ENCODE results near the gene NOX5. TPM values are rescaled to one million over a fixed set of nuclear protein-coding genes. Genes with fewer than 3 reads are reported as not detected.
A peak's percentile ranks its signal among the peaks of the same experiment; 100 is the strongest.

The NOX5 gene
- total RNA-seq, 1 donor from 2014 or later, result not detected

- DNase-seq (ENCODE audit: low spot score, unreplicated experiment), result no peak
- H3K36me3 Mint-ChIP-seq (ENCODE audit: insufficient read depth), result no peaks in the 10 kb centered on the region
- H3K4me1 Mint-ChIP-seq (ENCODE audit: low read depth), result no peaks in the 10 kb centered on the region
- no peaks in the 10 kb centered on the region for H3K9me3 Mint-ChIP-seq (ENCODE audit: low read depth)
- H3K27me3 Mint-ChIP-seq, result peaks cover 36% of the 10 kb centered on the region
- no peak for TF ChIP-seq CTCF (IDR thresholded peaks at IDR 0.05; ENCODE audit: unreplicated experiment)
- no peak overlapping the region for H3K27ac Mint-ChIP-seq
- peak overlapping the region; percentile 45 for H3K4me3 Mint-ChIP-seq (ENCODE audit: low read depth)
Measured at GRCh38 chr15:69032031-69032430, 17.5 kb downstream of the NOX5 start.

- Mint-ChIP-seq H3K36me3 (ENCODE audit: insufficient read depth) (no peaks in the 10 kb centered on the region), H3K27me3 (peaks cover 44% of the 10 kb centered on the region), H3K27ac (no peak overlapping the region), H3K4me1 (ENCODE audit: low read depth) (no peaks in the 10 kb centered on the region), H3K9me3 (ENCODE audit: low read depth) (no peaks in the 10 kb centered on the region), H3K4me3 (ENCODE audit: low read depth) (no peak overlapping the region)
- DNase-seq (ENCODE audit: low spot score, unreplicated experiment), result no peak
- TF ChIP-seq CTCF (IDR thresholded peaks at IDR 0.05; ENCODE audit: unreplicated experiment), result no peak
Measured at GRCh38 chr15:69032703-69033373, 18.3 kb downstream of the NOX5 start.

- TF ChIP-seq CTCF (IDR thresholded peaks at IDR 0.05; ENCODE audit: unreplicated experiment), result no peak
- Mint-ChIP-seq H3K9me3 (ENCODE audit: low read depth) (no peaks in the 10 kb centered on the region), H3K4me1 (ENCODE audit: low read depth) (no peaks in the 10 kb centered on the region), H3K36me3 (ENCODE audit: insufficient read depth) (no peaks in the 10 kb centered on the region), H3K27me3 (peaks cover 53% of the 10 kb centered on the region), H3K4me3 (ENCODE audit: low read depth) (no peak overlapping the region), H3K27ac (no peak overlapping the region)
- DNase-seq (ENCODE audit: low spot score, unreplicated experiment), result no peak
Measured at GRCh38 chr15:69034352-69034751, 19.9 kb downstream of the NOX5 start.

- Mint-ChIP-seq H3K27me3 (peaks cover 53% of the 10 kb centered on the region), H3K36me3 (ENCODE audit: insufficient read depth) (no peaks in the 10 kb centered on the region), H3K27ac (no peak overlapping the region), H3K4me3 (ENCODE audit: low read depth) (no peak overlapping the region), H3K4me1 (ENCODE audit: low read depth) (no peaks in the 10 kb centered on the region), H3K9me3 (ENCODE audit: low read depth) (no peaks in the 10 kb centered on the region)
- peak; percentile 52 for TF ChIP-seq CTCF (IDR thresholded peaks at IDR 0.05; ENCODE audit: unreplicated experiment)
- DNase-seq (ENCODE audit: low spot score, unreplicated experiment), result no peak
Measured at GRCh38 chr15:69035205-69035917, 20.9 kb downstream of the NOX5 start.

- Mint-ChIP-seq H3K27ac (no peak overlapping the region), H3K27me3 (peaks cover 49% of the 10 kb centered on the region), H3K9me3 (ENCODE audit: low read depth) (no peaks in the 10 kb centered on the region), H3K4me1 (ENCODE audit: low read depth) (no peaks in the 10 kb centered on the region), H3K36me3 (ENCODE audit: insufficient read depth) (no peaks in the 10 kb centered on the region), H3K4me3 (ENCODE audit: low read depth) (no peak overlapping the region)
- no peak for TF ChIP-seq CTCF (IDR thresholded peaks at IDR 0.05; ENCODE audit: unreplicated experiment)
- DNase-seq (ENCODE audit: low spot score, unreplicated experiment), result no peak
Measured at GRCh38 chr15:69035918-69036258, 21.4 kb downstream of the NOX5 start.
